WTC11 (cell line): ENCODE results near the gene CARD11. TPM values are rescaled to one million over a fixed set of nuclear protein-coding genes. Genes with fewer than 3 reads are reported as not detected.

ENCODE experiments used
- ATAC-seq: fragments of 200-7000 bp; cut with Tn5 transposase; 2 replicates; pipeline ENCODE4 v1.10.0; 2021; ENCODE audit warnings: mild to moderate bottlenecking, moderate library complexity
- CTCF ChIA-PET: fragments of 300-600 bp; sonication (Branson Sonifier 250); formaldehyde crosslinking; loops from one replicate; lab custom pipeline; 2021; ENCODE audit warnings: antibody characterized with exemption; lab: Charles Lee
- POLR2A ChIA-PET: fragments of 350-600 bp; sonication (Branson Sonifier 250); formaldehyde crosslinking; loops from one replicate; lab custom pipeline; 2021; ENCODE audit warnings: antibody characterized with exemption; lab: Charles Lee
- DNase-seq: peaks from one replicate; pipeline ENCODE4 v3.0.0; 2021; ENCODE audit warnings: low spot score
- H3K27ac Mint-ChIP-seq: 2 replicates; pipeline ENCODE4 v1.8.0; 2021; ENCODE audit warnings: mixed read lengths
- H3K27me3 Mint-ChIP-seq: 2 replicates; pipeline ENCODE4 v1.8.0; 2021; ENCODE audit warnings: low read depth, mild to moderate bottlenecking, moderate library complexity, mixed read lengths
- H3K36me3 Mint-ChIP-seq: 2 replicates; pipeline ENCODE4 v1.8.0; 2021; ENCODE audit warnings: mixed read lengths
- H3K4me1 Mint-ChIP-seq: 2 replicates; pipeline ENCODE4 v1.8.0; 2022; ENCODE audit warnings: mixed read lengths
- H3K4me3 Mint-ChIP-seq: 2 replicates; pipeline ENCODE4 v1.8.0; 2021; ENCODE audit warnings: mild to moderate bottlenecking, moderate library complexity, mixed read lengths
- H3K9me3 Mint-ChIP-seq: 2 replicates; pipeline ENCODE4 v1.8.0; 2021; ENCODE audit warnings: mixed read lengths
- ARID4B ChIP-seq: sonication (generic); formaldehyde crosslinking; IDR thresholded peaks from 2 replicates; pipeline ENCODE4 v1.8.0; 2023; ENCODE audit warnings: missing genetic modification reagents, mild to moderate bottlenecking, borderline replicate concordance
- ATF6 ChIP-seq: sonication (generic); formaldehyde crosslinking; IDR thresholded peaks from 2 replicates; pipeline ENCODE4 v1.8.1; 2023; ENCODE audit warnings: mild to moderate bottlenecking, missing genetic modification reagents
- CTCF ChIP-seq: fragments of 200-600 bp; IDR thresholded peaks from 2 replicates; pipeline ENCODE4 v1.8.0; 2022; ENCODE audit warnings: antibody characterized with exemption
- ETV6 ChIP-seq: sonication (generic); formaldehyde crosslinking; IDR thresholded peaks from 2 replicates; pipeline ENCODE4 v1.8.1; 2022; ENCODE audit warnings: mild to moderate bottlenecking, missing genetic modification reagents
- FOXK1 ChIP-seq: sonication (generic); formaldehyde crosslinking; IDR thresholded peaks from 2 replicates; pipeline ENCODE4 v1.8.0; 2022; ENCODE audit warnings: mild to moderate bottlenecking, moderate library complexity, missing genetic modification reagents
- FOXP1 ChIP-seq: sonication (generic); formaldehyde crosslinking; IDR thresholded peaks from 2 replicates; pipeline ENCODE4 v1.8.0; 2022; ENCODE audit warnings: missing genetic modification reagents, mild to moderate bottlenecking, moderate library complexity, borderline replicate concordance
- HMGA2 ChIP-seq: fragments of 250-450 bp; sonication (Bioruptor Pico); IDR thresholded peaks from 2 replicates; pipeline ENCODE4 v1.4.0; 2021; ENCODE audit warnings: mild to moderate bottlenecking, moderate library complexity
- HMGXB4 ChIP-seq: sonication (generic); formaldehyde crosslinking; IDR thresholded peaks from 2 replicates; pipeline ENCODE4 v1.8.1; 2023; ENCODE audit warnings: mild to moderate bottlenecking, moderate library complexity, missing genetic modification reagents
- IRF1 ChIP-seq: sonication (generic); formaldehyde crosslinking; IDR thresholded peaks from 2 replicates; pipeline ENCODE4 v1.8.0; 2023; ENCODE audit warnings: missing genetic modification reagents
- MAX ChIP-seq: sonication (generic); formaldehyde crosslinking; IDR thresholded peaks from 2 replicates; pipeline ENCODE4 v1.8.0; 2022; ENCODE audit warnings: mild to moderate bottlenecking, missing genetic modification reagents
- MXD4 ChIP-seq: fragments of 250-450 bp; sonication (Bioruptor Pico); IDR thresholded peaks from 2 replicates; pipeline ENCODE4 v1.8.0; 2021; ENCODE audit warnings: mild to moderate bottlenecking, moderate library complexity, borderline replicate concordance
- NR1H2 ChIP-seq: sonication (generic); formaldehyde crosslinking; IDR thresholded peaks from 2 replicates; pipeline ENCODE4 v1.9.0; 2021; ENCODE audit warnings: mild to moderate bottlenecking, moderate library complexity, missing genetic modification reagents
- NR2C2 ChIP-seq: sonication (generic); formaldehyde crosslinking; IDR thresholded peaks from 2 replicates; pipeline ENCODE4 v1.8.0; 2022; ENCODE audit warnings: mild to moderate bottlenecking, missing genetic modification reagents
- OVOL2 ChIP-seq: fragments of 250-450 bp; sonication (Bioruptor Pico); IDR thresholded peaks from 2 replicates; pipeline ENCODE4 v1.9.0; 2021; ENCODE audit warnings: mild to moderate bottlenecking, borderline replicate concordance
- SMAD4 ChIP-seq: sonication (generic); formaldehyde crosslinking; IDR thresholded peaks from 2 replicates; pipeline ENCODE4 v1.8.0; 2022; ENCODE audit warnings: mild to moderate bottlenecking, missing genetic modification reagents
- TEAD4 ChIP-seq: sonication (generic); formaldehyde crosslinking; IDR thresholded peaks from 2 replicates; pipeline ENCODE4 v1.8.0; 2022; ENCODE audit warnings: mild to moderate bottlenecking, missing genetic modification reagents
- ZNF396 ChIP-seq: fragments of 250-450 bp; sonication (Bioruptor Pico); IDR thresholded peaks from 2 replicates; pipeline ENCODE4 v1.8.0; 2021; ENCODE audit warnings: mild to moderate bottlenecking, moderate library complexity, borderline replicate concordance
- ZNF532 ChIP-seq: fragments of 250-450 bp; sonication (Bioruptor Pico); IDR thresholded peaks from 2 replicates; pipeline ENCODE4 v1.9.0; 2021; ENCODE audit warnings: mild to moderate bottlenecking, borderline replicate concordance
- ZSCAN18 ChIP-seq: fragments of 250-450 bp; sonication (Bioruptor Pico); IDR thresholded peaks from 2 replicates; pipeline ENCODE4 v2.1.2; 2022; ENCODE audit warnings: mild to moderate bottlenecking, moderate library complexity
- total RNA-seq: library from RNA; stranded (reverse); gene quantifications from 3 replicates; pipeline ENCODE4 v1.2.3, GENCODE V29; 2021

CARD11 gene
- total RNA-seq, 1 experiment from 2014 or later = 40.8 TPM

- TF ChIP-seq NR1H2 (no peak), CTCF (no peak), OVOL2 (no peak), FOXK1 (CRISPR knock-in tag) (no peak), SMAD4 (CRISPR knock-in tag) (no peak), MAX (no peak), IRF1 (no peak), ETV6 (CRISPR knock-in tag) (no peak), ZSCAN18 (CRISPR knock-in tag) (no peak), NR2C2 (CRISPR knock-in tag) (no peak), HMGXB4 (CRISPR knock-in tag) (no peak), HMGA2 (CRISPR knock-in tag) (no peak), FOXP1 (CRISPR knock-in tag) (no peak), MXD4 (CRISPR knock-in tag) (no peak), TEAD4 (CRISPR knock-in tag) (no peak), ZNF532 (CRISPR knock-in tag) (no peak), ARID4B (CRISPR knock-in tag) (no peak), ZNF396 (no peak), ATF6 (CRISPR knock-in tag) (no peak)
- peak; percentile 4 for DNase-seq
- no peak for ATAC-seq
- H3K9me3 Mint-ChIP-seq = no peaks in the 10 kb centered on the region
- H3K27me3 Mint-ChIP-seq = no peaks in the 10 kb centered on the region
- H3K4me1 Mint-ChIP-seq = no peaks in the 10 kb centered on the region
- POLR2A ChIA-PET = no interaction called here
- H3K4me3 Mint-ChIP-seq = no peak overlapping the region
- CTCF ChIA-PET = interaction anchor here (1.0 to 1.7 kb wide), 3 partner anchors 8 to 867 kb away, joined by 4 to 6 read pairs (median 4); no protein-coding TSS in a partner anchor
- 0 out of 2 replicates have a peak, but pooled peaks cover 2% of the 10 kb centered on the region for H3K36me3 Mint-ChIP-seq
- no peak overlapping the region for H3K27ac Mint-ChIP-seq
These were observed 114.1 kb downstream of the CARD11 start for GRCh38 chr7:2929321-2930201.
